BJ (cell line): Measurements from ENCODE around the gene ITGA5. TPM values are rescaled to one million over a fixed set of nuclear protein-coding genes. Genes with fewer than 3 reads are reported as not detected.

Source experiments
- CTCF ChIA-PET: fragments of 350-600 bp; formaldehyde crosslinking; extraction: SDS; loops from one replicate; lab custom pipeline; 2021; ENCODE audit warnings: antibody characterized with exemption, inconsistent platforms; lab: Yijun Ruan, JAX
- POLR2A ChIA-PET: fragments of 300-600 bp; sonication (Branson Sonifier 250); formaldehyde crosslinking; extraction: SDS; loops from one replicate; lab custom pipeline; 2021; ENCODE audit warnings: antibody characterized with exemption; lab: Charles Lee
- DNase-seq: peaks from one replicate; pipeline ENCODE4 v3.0.0-alpha.2; 2011; ENCODE audit warnings: low read depth
- H3K27me3 ChIP-seq: 2 replicates; pipeline ENCODE4 v1.6.0; 2011; ENCODE audit warnings: low read length; ENCODE audit not compliant: control insufficient read depth, insufficient read depth
- H3K36me3 ChIP-seq: 2 replicates; pipeline ENCODE4 v1.5.1; 2011; ENCODE audit warnings: low read length; ENCODE audit not compliant: control insufficient read depth, insufficient read depth
- H3K4me3 ChIP-seq: 2 replicates; pipeline ENCODE4 v1.5.1; 2011; ENCODE audit warnings: low read depth, mild to moderate bottlenecking, control low read depth, low read length
- CTCF ChIP-seq: IDR thresholded peaks from 2 replicates; pipeline ENCODE4 v1.5.1; 2011; ENCODE audit warnings: low read depth, mild to moderate bottlenecking, control low read depth, inconsistent platforms, low read length, moderate library complexity; ENCODE audit not compliant: insufficient read depth
- polyA plus RNA-seq: library from polyadenylated mRNA; depleted of rRNA; stranded (reverse); fragments of >200 nt; gene quantifications from 2 replicates; pipeline ENCODE4 v1.2.3, GENCODE V29; 2011

ITGA5 gene
- polyA plus RNA-seq, 1 experiment = 375 TPM

- peaks cover 2% of the 10 kb centered on the region for H3K27me3 ChIP-seq
- POLR2A ChIA-PET = no interaction called here
- TF ChIP-seq CTCF = no peak
- no peak overlapping the region for H3K4me3 ChIP-seq
- CTCF ChIA-PET = interaction anchor here (0.8 to 32.5 kb wide), 5 partner anchors 8 to 77 kb away, joined by 3 to 643 read pairs (median 5); no protein-coding TSS in a partner anchor
- no peak for DNase-seq
- no peaks in the 10 kb centered on the region for H3K36me3 ChIP-seq
These were observed 28.9 kb upstream of the ITGA5 start for GRCh38 chr12:54447917-54448316.

GRCh38 chr12:54444206-54444605 is 25.1 kb upstream of the ITGA5 start:
- peaks cover 6% of the 10 kb centered on the region; the same call in 1 of the 2 replicates for H3K27me3 ChIP-seq
- no peaks in the 10 kb centered on the region for H3K36me3 ChIP-seq
- DNase-seq = no peak
- ChIA-PET POLR2A (interaction anchor here (0.5 to 0.7 kb wide), 2 partner anchors 33 to 40 kb away, joined by 3 read pairs; no protein-coding TSS in a partner anchor), CTCF (interaction anchor here (1.0 to 32.5 kb wide), 5 partner anchors 10 to 74 kb away, joined by 3 to 643 read pairs (median 4); no protein-coding TSS in a partner anchor)
- TF ChIP-seq CTCF = no peak
- H3K4me3 ChIP-seq = no peak overlapping the region

GRCh38 chr12:54443446-54443845 is 24.4 kb upstream of the ITGA5 start:
- peaks cover 6% of the 10 kb centered on the region; the same call in 1 of the 2 replicates for H3K27me3 ChIP-seq
- CTCF ChIA-PET = interaction anchor here (0.9 to 32.5 kb wide), 8 partner anchors 11 to 242 kb away, joined by 3 to 643 read pairs (median 4); no protein-coding TSS in a partner anchor
- no peak for TF ChIP-seq CTCF
- no peak overlapping the region for H3K4me3 ChIP-seq
- no peaks in the 10 kb centered on the region for H3K36me3 ChIP-seq
- POLR2A ChIA-PET = no interaction called here
- DNase-seq = no peak

GRCh38 chr12:54442961-54443360 is 23.9 kb upstream of the ITGA5 start:
- peaks cover 4% of the 10 kb centered on the region; the same call in 1 of the 2 replicates for H3K27me3 ChIP-seq
- no peak for DNase-seq
- no peak for TF ChIP-seq CTCF
- CTCF ChIA-PET = interaction anchor here (0.8 to 32.5 kb wide), 8 partner anchors 11 to 242 kb away, joined by 3 to 643 read pairs (median 3); no protein-coding TSS in a partner anchor
- no peak overlapping the region for H3K4me3 ChIP-seq
- POLR2A ChIA-PET = interaction anchor here (0.8 kb wide), 1 partner anchor 116 kb away, joined by 4 read pairs; no protein-coding TSS in a partner anchor
- no peaks in the 10 kb centered on the region for H3K36me3 ChIP-seq

GRCh38 chr12:54442099-54442498 is 23.0 kb upstream of the ITGA5 start:
- no peaks in the 10 kb centered on the region for H3K36me3 ChIP-seq
- peaks cover 4% of the 10 kb centered on the region; the same call in 1 of the 2 replicates for H3K27me3 ChIP-seq
- TF ChIP-seq CTCF = no peak
- no peak overlapping the region for H3K4me3 ChIP-seq
- ChIA-PET POLR2A (interaction anchor here (0.8 kb wide), 1 partner anchor 115 kb away, joined by 4 read pairs; no protein-coding TSS in a partner anchor), CTCF (interaction anchor here (0.8 to 32.5 kb wide), 4 partner anchors 14 to 62 kb away, joined by 3 to 643 read pairs (median 9); no protein-coding TSS in a partner anchor)
- DNase-seq = no peak
